ENCODE results near the gene ZFHX3. TPM values are rescaled to one million over a fixed set of nuclear protein-coding genes. Genes with fewer than 3 reads are reported as not detected.

Gene ZFHX3
- total and polyA plus RNA-seq, 2 of the 8 experiments (the other 6 are each of a cell fraction or from before 2014, with no cell fraction given), result 0.08 to 0.99 TPM

DNA sequence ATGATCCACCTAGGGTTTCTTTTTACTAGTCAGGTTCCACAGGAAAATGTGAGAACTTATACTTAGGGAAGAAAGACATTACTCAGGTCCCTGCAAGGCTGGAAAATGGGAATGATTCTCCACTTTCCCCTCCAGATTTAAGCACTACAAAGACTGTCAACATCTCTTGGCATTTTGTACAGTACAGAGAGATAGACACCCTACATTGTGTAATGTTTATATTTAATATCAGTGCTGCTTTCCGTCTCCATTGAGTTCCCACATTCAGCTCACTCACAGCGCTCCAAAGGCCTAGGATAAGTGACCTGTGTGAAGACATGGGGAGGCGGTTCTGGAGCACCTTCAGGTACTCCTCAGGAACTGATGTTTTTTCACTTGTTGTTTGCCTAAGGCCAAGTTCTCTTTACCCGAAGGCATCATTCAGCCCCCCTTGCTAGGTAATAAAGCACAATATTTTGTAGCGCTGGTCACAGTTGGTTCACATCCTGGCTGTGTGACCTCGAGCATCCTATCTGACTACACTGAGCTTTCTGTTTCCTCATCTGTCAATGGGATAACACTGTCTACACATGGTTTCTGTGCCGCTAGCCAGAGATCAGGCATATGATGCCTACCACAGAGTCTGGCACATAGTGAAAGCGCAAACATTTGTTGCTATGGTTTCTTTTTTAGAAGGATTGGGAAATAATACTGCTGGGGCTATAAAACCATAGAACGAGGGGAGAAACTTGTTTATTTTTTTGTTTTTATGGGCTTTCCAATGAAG is 226.6 kb downstream of the ZFHX3 start:
- H3K14ac ChIP-seq (ENCODE audit: insufficient read length), result no peak overlapping the region
- no peak overlapping the region for H4K5ac ChIP-seq (ENCODE audit: insufficient read length, low read depth, low read length)
- no peak overlapping the region for H2BK15ac ChIP-seq (ENCODE audit: low read length)
- H3K4me3 ChIP-seq (ENCODE audit: extremely low read depth in 1 of 4, insufficient read depth in 2 of 4, low read depth in 3 of 4, low read length in 4 of 4), result no peak overlapping the region
- no peak overlapping the region for H3K23ac ChIP-seq (ENCODE audit: insufficient read length)
- no peak overlapping the region for H2AFZ ChIP-seq (ENCODE audit: low read length)
- H2BK20ac ChIP-seq (ENCODE audit: low read length), result no peak overlapping the region
- H2BK120ac ChIP-seq (replicated peaks; ENCODE audit: low read depth, low read length), result no peak overlapping the region
- no peak overlapping the region for H2BK5ac ChIP-seq (ENCODE audit: low read depth, low read length)
- H2AK5ac ChIP-seq (ENCODE audit: low read depth, low read length), result no peak overlapping the region
- POLR2A ChIA-PET (ENCODE audit: partially characterized antibody), result no interaction called here
- no peak overlapping the region for H4K91ac ChIP-seq (replicated peaks; ENCODE audit: insufficient read length, low read length)
- CTCF ChIA-PET (ENCODE audit: partially characterized antibody), result interaction anchor here (1.0 to 2.6 kb wide), 2 partner anchors 11 to 16 kb away, joined by 4 to 15 read pairs; no protein-coding TSS in a partner anchor
- DNase-seq (ENCODE audit: low read depth in 1 of 2, low spot score in 2 of 2) (no peak), FAIRE-seq (no peak)
- H3K27me3 ChIP-seq (replicated peaks in 1 of 4; ENCODE audit: control insufficient read depth in 3 of 4, extremely low read depth in 1 of 4, insufficient read depth in 3 of 4, low read length in 3 of 4), result no peaks in the 10 kb centered on the region
- no peak overlapping the region for H3K4ac ChIP-seq (replicated peaks; ENCODE audit: insufficient read length, low read depth, low read length)
- no peak overlapping the region for H2BK12ac ChIP-seq (ENCODE audit: low read depth, low read length)
- WGBS, 2 experiments (ENCODE audit: extremely low coverage in 1 of 2, insufficient coverage in 1 of 2, insufficient read length in 1 of 2, insufficient replicate concordance in 2 of 2, low coverage in 1 of 2, low lambda C conversion rate in 2 of 2, missing lambda C conversion rate in 1 of 2), result 90% methylated on average over 9 of the region's 9 CpGs; no CpG with 5 or more reads in 1 of the 2 experiments
- no peaks in the 10 kb centered on the region for H3K9me3 ChIP-seq (ENCODE audit: insufficient read depth in 2 of 2, low read depth in 1 of 2, low read length in 1 of 2)
- H3K27ac ChIP-seq (ENCODE audit: low read depth, low read length), result no peak overlapping the region
- no peaks in the 10 kb centered on the region for H4K20me1 ChIP-seq (replicated peaks in 1 of 2; ENCODE audit: control insufficient read depth in 1 of 2, insufficient read depth in 2 of 2, low read length in 2 of 2)
- H3K4me2 ChIP-seq (ENCODE audit: insufficient read depth in 1 of 2, low read depth in 2 of 2, low read length in 2 of 2), result no peak overlapping the region
- no peaks in the 10 kb centered on the region for H3K79me2 ChIP-seq (ENCODE audit: control insufficient read depth in 1 of 2, insufficient read depth in 2 of 2, low read length in 2 of 2)
- no peak overlapping the region for H3K9ac ChIP-seq (replicated peaks in 1 of 4; ENCODE audit: extremely low read depth in 1 of 4, low read depth in 3 of 4, low read length in 3 of 4)
- H3K56ac ChIP-seq (replicated peaks; ENCODE audit: insufficient read length, low read depth, low read length), result no peak overlapping the region
- no peaks in the 10 kb centered on the region for H3K36me3 ChIP-seq (ENCODE audit: control insufficient read depth in 2 of 4, insufficient read depth in 4 of 4, low read length in 3 of 4)
- H3K4me1 ChIP-seq (replicated peaks in 1 of 4; ENCODE audit: control insufficient read depth in 3 of 4, insufficient read depth in 4 of 4, low read length in 3 of 4), result no peaks in the 10 kb centered on the region
- H3K18ac ChIP-seq (ENCODE audit: extremely low read depth, low read length), result no peak overlapping the region
- no peak overlapping the region for H4K8ac ChIP-seq (ENCODE audit: extremely low read depth, insufficient read depth, low read length)
- H3K79me1 ChIP-seq (ENCODE audit: low read depth, low read length), result no peaks in the 10 kb centered on the region
- H3K23me2 ChIP-seq (ENCODE audit: low read depth, low read length), result no peaks in the 10 kb centered on the region
- TF ChIP-seq HDAC6 (IDR thresholded peaks at IDR 0.05; ENCODE audit: low read depth, low read length), result no peak
- TF ChIP-seq SRF (IDR thresholded peaks at IDR 0.05; ENCODE audit: low read depth, low read length), result no peak
- TF ChIP-seq RFX5 (IDR thresholded peaks at IDR 0.05; ENCODE audit: borderline replicate concordance, low read depth, low read length), result no peak
- TF ChIP-seq TAF7 (optimal IDR thresholded peaks at IDR 0.05; ENCODE audit: borderline replicate concordance, low read depth, low read length), result no peak
- no peak for TF ChIP-seq FOSL1 (IDR thresholded peaks at IDR 0.05; ENCODE audit: insufficient read depth, low read depth, low read length)
- no peak for TF ChIP-seq YY1 (IDR thresholded peaks at IDR 0.05; ENCODE audit: low read depth, low read length)
- no peak for TF ChIP-seq USF2 (IDR thresholded peaks at IDR 0.05; ENCODE audit: low read length)
- TF ChIP-seq KDM4A (IDR thresholded peaks at IDR 0.05; ENCODE audit: low read depth, low read length, severe bottlenecking), result no peak
- TF ChIP-seq SAP30 (IDR thresholded peaks at IDR 0.05; ENCODE audit: insufficient read depth, insufficient replicate concordance, low read length), result no peak
- TF ChIP-seq, protein P1, sequence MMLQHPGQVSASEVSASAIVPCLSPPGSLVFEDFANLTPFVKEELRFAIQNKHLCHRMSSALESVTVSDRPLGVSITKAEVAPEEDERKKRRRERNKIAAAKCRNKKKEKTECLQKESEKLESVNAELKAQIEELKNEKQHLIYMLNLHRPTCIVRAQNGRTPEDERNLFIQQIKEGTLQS (IDR thresholded peaks at IDR 0.05; ENCODE audit: insufficient read depth, low read depth, low read length), result no peak
- TF ChIP-seq EZH2 (IDR thresholded peaks at IDR 0.05; ENCODE audit: low read depth, low read length, severe bottlenecking), result no peak
